Measurements from ENCODE around the gene CES2. TPM values are rescaled to one million over a fixed set of nuclear protein-coding genes. Genes with fewer than 3 reads are reported as not detected.

The CES2 gene
- total and polyA plus RNA-seq, 10 donors: 8.0 to 48.1 (median 32.1) TPM

- 78 to 87% (median 81%) methylated on average over 4 to 5 of the region's 5 CpGs for WGBS, 5 donors
- H3K9me3 ChIP-seq: no peaks in the 10 kb centered on the region
- TF ChIP-seq CTCF (IDR thresholded peaks at IDR 0.05 in 8 of 11, conservative IDR thresholded peaks at IDR 0.05 in 3 of 11) (no peak), POLR2A (IDR thresholded peaks at IDR 0.05) (no peak), POLR2AphosphoS5 (IDR thresholded peaks at IDR 0.05) (no peak)
Observed at GRCh38 chr16:66911112-66911511, 24.2 kb upstream of the CES2 start.

GRCh38 chr16:66911801-66912200 lies 23.5 kb upstream of the CES2 start:
- TF ChIP-seq POLR2AphosphoS5 (IDR thresholded peaks at IDR 0.05): no peak
- no peak for TF ChIP-seq POLR2A (IDR thresholded peaks at IDR 0.05)
- TF ChIP-seq CTCF (IDR thresholded peaks at IDR 0.05 in 8 of 11, conservative IDR thresholded peaks at IDR 0.05 in 3 of 11): no peak
- WGBS, 5 donors: 88 to 97% (median 93%) methylated on average over 4 to 8 of the region's 8 CpGs
- intact Hi-C loops (cut with DNase I; ENCODE audit: low total_unique reads): no loop called here

More at GRCh38 chr16:66911112-66911511, 24.2 kb upstream of the CES2 start:
- Histone ChIP-seq H3K36me3 (no peaks in the 10 kb centered on the region), H3K4me1 (no peaks in the 10 kb centered on the region), H3K27me3 (replicated peaks in 1 of 7) (peaks cover 0 to 10% (median 0%) of the 10 kb centered on the region in 7 donors), H3K4me3 (no peak overlapping the region), H3K27ac (no peak overlapping the region)
- intact Hi-C loops (cut with DNase I; ENCODE audit: low total_unique reads): no loop called here
- no peak for DNase-seq

GRCh38 chr16:66913081-66913480 lies 22.2 kb upstream of the CES2 start:
- no peak for TF ChIP-seq POLR2AphosphoS5 (IDR thresholded peaks at IDR 0.05)
- TF ChIP-seq POLR2A (IDR thresholded peaks at IDR 0.05): no peak
- no peak for TF ChIP-seq CTCF (IDR thresholded peaks at IDR 0.05 in 8 of 11, conservative IDR thresholded peaks at IDR 0.05 in 3 of 11)
- Histone ChIP-seq H3K4me1 (no peaks in the 10 kb centered on the region), H3K27ac (no peak overlapping the region), H3K9me3 (no peaks in the 10 kb centered on the region), H3K36me3 (no peaks in the 10 kb centered on the region), H3K27me3 (replicated peaks in 1 of 7) (peaks cover 0 to 12% (median 0%) of the 10 kb centered on the region in 7 donors), H3K4me3 (no peak overlapping the region)
- intact Hi-C loops (cut with DNase I; ENCODE audit: low total_unique reads): no loop called here
- 48 to 57% (median 54%) methylated on average over 8 to 10 of the region's 10 CpGs for WGBS, 5 donors
- DNase-seq: no peak

More at GRCh38 chr16:66911801-66912200, 23.5 kb upstream of the CES2 start:
- Histone ChIP-seq H3K4me1 (no peaks in the 10 kb centered on the region), H3K9me3 (no peaks in the 10 kb centered on the region), H3K4me3 (no peak overlapping the region), H3K36me3 (no peaks in the 10 kb centered on the region), H3K27ac (no peak overlapping the region), H3K27me3 (replicated peaks in 1 of 7) (peaks cover 0 to 12% (median 0%) of the 10 kb centered on the region in 7 donors)
- no peak for DNase-seq

GRCh38 chr16:66913711-66914110 lies 21.6 kb upstream of the CES2 start:
- H3K4me3 ChIP-seq: no peak overlapping the region
- H3K9me3 ChIP-seq: no peaks in the 10 kb centered on the region
- H3K4me1 ChIP-seq: no peaks in the 10 kb centered on the region
- no peak overlapping the region for H3K27ac ChIP-seq
- DNase-seq: no peak
- intact Hi-C loops (cut with DNase I; ENCODE audit: low total_unique reads): no loop called here
- H3K36me3 ChIP-seq: no peaks in the 10 kb centered on the region
- whole genome bisulfite sequencing, 5 donors: 68 to 89% (median 81%) methylated on average over 4 of the region's 4 CpGs
- TF ChIP-seq POLR2AphosphoS5 (IDR thresholded peaks at IDR 0.05) (no peak), POLR2A (IDR thresholded peaks at IDR 0.05) (no peak), CTCF (IDR thresholded peaks at IDR 0.05 in 8 of 11, conservative IDR thresholded peaks at IDR 0.05 in 3 of 11) (no peak)
- H3K27me3 ChIP-seq (replicated peaks in 1 of 7): peaks cover 0 to 13% (median 0%) of the 10 kb centered on the region in 7 donors
